Fibroblast of pulmonary artery (primary cell): Measurements from ENCODE around the gene TTLL7.
A peak's percentile ranks its signal among the peaks of the same experiment; 100 is the strongest.

Experiments
- DNase-seq: peaks from one replicate; pipeline ENCODE4 v3.0.0-alpha.2; 2010; ENCODE audit warnings: low read depth
- H3K4me3 ChIP-seq: replicated peaks from 2 replicates; pipeline ENCODE4 v1.5.1; 2011; ENCODE audit warnings: low read depth, mild to moderate bottlenecking, control low read depth, low read length, moderate library complexity
- CTCF ChIP-seq: IDR thresholded peaks from 2 replicates; pipeline ENCODE4 v1.5.1; 2011; ENCODE audit warnings: mild to moderate bottlenecking, control low read depth, low read length, inconsistent platforms; ENCODE audit errors: missing control alignments

The TTLL7 gene

GRCh38 chr1:83932693-83933092 is 66.2 kb downstream of the TTLL7 start:
- no peak for TF ChIP-seq CTCF
- DNase-seq: no peak
- no peak overlapping the region for H3K4me3 ChIP-seq

GRCh38 chr1:83932281-83932680 is 66.7 kb downstream of the TTLL7 start:
- H3K4me3 ChIP-seq: no peak overlapping the region
- TF ChIP-seq CTCF: no peak
- no peak for DNase-seq

- H3K4me3 ChIP-seq: no peak overlapping the region
- TF ChIP-seq CTCF: peak; percentile 73
- peak; percentile 74 for DNase-seq
These were observed 67.2 kb downstream of the TTLL7 start for GRCh38 chr1:83931658-83932253.

- no peak for TF ChIP-seq CTCF
- no peak overlapping the region for H3K4me3 ChIP-seq
- DNase-seq: peak; percentile 74
These were observed 69.7 kb downstream of the TTLL7 start for GRCh38 chr1:83929184-83929583.

GRCh38 chr1:83928396-83928795 is 70.5 kb downstream of the TTLL7 start:
- no peak for TF ChIP-seq CTCF
- H3K4me3 ChIP-seq: no peak overlapping the region
- DNase-seq: peak; percentile 42

- no peak overlapping the region for H3K4me3 ChIP-seq
- no peak for DNase-seq
- no peak for TF ChIP-seq CTCF
These were observed 71.2 kb downstream of the TTLL7 start for GRCh38 chr1:83927701-83928100.

GRCh38 chr1:83927061-83927460 is 71.9 kb downstream of the TTLL7 start:
- no peak for TF ChIP-seq CTCF
- no peak overlapping the region for H3K4me3 ChIP-seq
- DNase-seq: no peak
